HepG2 (cell line): Measurements from ENCODE around the gene RFFL. TPM values are rescaled to one million over a fixed set of nuclear protein-coding genes. Genes with fewer than 3 reads are reported as not detected.
A peak's percentile ranks its signal among the peaks of the same experiment; 100 is the strongest.

Experiments
- CENPBD1 ChIP-seq: sonication (generic); formaldehyde crosslinking; IDR thresholded peaks from 2 replicates; pipeline ENCODE4 v1.8.0; 2022; ENCODE audit warnings: missing genetic modification reagents, low read depth, mild to moderate bottlenecking, borderline replicate concordance
- DNMT1 ChIP-seq: sonication (generic); formaldehyde crosslinking; IDR thresholded peaks from 2 replicates; pipeline ENCODE4 v1.5.1; 2020; ENCODE audit warnings: mild to moderate bottlenecking, missing genetic modification reagents
- HDAC2 ChIP-seq: sonication (generic); formaldehyde crosslinking; IDR thresholded peaks from 2 replicates; pipeline ENCODE4 v1.4.0; 2020; ENCODE audit warnings: missing genetic modification reagents
- MAFF ChIP-seq: IDR thresholded peaks from 2 replicates; pipeline ENCODE4 v1.6.1; 2011; ENCODE audit warnings: low read depth, low read length, improper control_type of control experiment
- NCOA1 ChIP-seq: sonication (generic); formaldehyde crosslinking; IDR thresholded peaks from 2 replicates; pipeline ENCODE4 v1.9.0; 2021; ENCODE audit warnings: missing genetic modification reagents
- NFATC3 ChIP-seq: sonication (generic); formaldehyde crosslinking; IDR thresholded peaks from 2 replicates; pipeline ENCODE4 v1.5.1; 2020; ENCODE audit warnings: mild to moderate bottlenecking, missing genetic modification reagents
- NR2F6 ChIP-seq, 2 experiments: IDR thresholded peaks; 2 replicates each; pipeline ENCODE4 v1.6.1; 2016; ENCODE audit warnings: antibody characterized with exemption in 1 of 2, mild to moderate bottlenecking in 1 of 2
- SRSF9 ChIP-seq: fragments of 200-400 bp; formaldehyde crosslinking; IDR thresholded peaks from 2 replicates; pipeline ENCODE4 v1.6.1; 2018; ENCODE audit warnings: borderline replicate concordance, mild to moderate bottlenecking, low read depth, low read length; ENCODE audit not compliant: insufficient read depth, poor library complexity, severe bottlenecking
- SRY ChIP-seq: sonication (generic); formaldehyde crosslinking; IDR thresholded peaks from 2 replicates; pipeline ENCODE4 v1.8.0; 2022; ENCODE audit warnings: mild to moderate bottlenecking, missing genetic modification reagents
- polyA plus RNA-seq, 8 experiments: library from polyadenylated mRNA; depleted of rRNA in 3 of 8; stranded (reverse) in 7 of 8; unstranded in 1 of 8; fragments of >200 nt; fragmentation: Illumina TruSeq in 4 of 8; extraction: Trizol in 4 of 8; gene quantifications; 2 replicates each; pipeline versions ENCODE4 v1.2.1 to v1.2.3, GENCODE V29; 2011 to 2016; ENCODE audit warnings: low read depth in 4 of 8, missing spikeins in 1 of 8, mixed read lengths in 1 of 8; ENCODE audit not compliant: insufficient read depth in 1 of 8
- total RNA-seq, 5 experiments: library from RNA; depleted of rRNA; stranded (reverse); fragments of >200 nt; fragmentation: Illumina TruSeq; extraction: Trizol; gene quantifications; 2 replicates each; pipeline ENCODE4 v1.2.3, GENCODE V29; 2016; ENCODE audit warnings: low read depth in 1 of 5
- TF ChIP-seq, protein P1 (sequence below), 2 experiments: fragments of 450-650 bp in 1 of 2; sonication (generic) in 1 of 2; formaldehyde crosslinking in 1 of 2; IDR thresholded peaks; 2 replicates each; pipeline versions ENCODE4 v1.6.1 to v1.8.0; 2016 to 2022; ENCODE audit warnings: antibody characterized with exemption in 1 of 2, mild to moderate bottlenecking in 1 of 2, missing genetic modification reagents in 1 of 2
- TF ChIP-seq, protein P2 (sequence below): sonication (generic); formaldehyde crosslinking; IDR thresholded peaks from 2 replicates; pipeline ENCODE4 v1.4.0; 2020; ENCODE audit warnings: mild to moderate bottlenecking, low read depth, missing genetic modification reagents
- TF ChIP-seq, protein P3 (sequence below): sonication (generic); formaldehyde crosslinking; IDR thresholded peaks from 2 replicates; pipeline ENCODE4 v1.5.1; 2020; ENCODE audit warnings: mild to moderate bottlenecking, missing genetic modification reagents

Gene RFFL
- total and polyA plus RNA-seq, 2 of the 13 experiments (the other 11 are each of a cell fraction or from before 2014, with no cell fraction given): 24.3 to 48.6 TPM

GRCh38 chr17:34961093-34961911 lies 102.2 kb downstream of the RFFL start, which contains the start of the genes CCT6B and ZNF830 (continued):
- TF ChIP-seq, protein P1, sequence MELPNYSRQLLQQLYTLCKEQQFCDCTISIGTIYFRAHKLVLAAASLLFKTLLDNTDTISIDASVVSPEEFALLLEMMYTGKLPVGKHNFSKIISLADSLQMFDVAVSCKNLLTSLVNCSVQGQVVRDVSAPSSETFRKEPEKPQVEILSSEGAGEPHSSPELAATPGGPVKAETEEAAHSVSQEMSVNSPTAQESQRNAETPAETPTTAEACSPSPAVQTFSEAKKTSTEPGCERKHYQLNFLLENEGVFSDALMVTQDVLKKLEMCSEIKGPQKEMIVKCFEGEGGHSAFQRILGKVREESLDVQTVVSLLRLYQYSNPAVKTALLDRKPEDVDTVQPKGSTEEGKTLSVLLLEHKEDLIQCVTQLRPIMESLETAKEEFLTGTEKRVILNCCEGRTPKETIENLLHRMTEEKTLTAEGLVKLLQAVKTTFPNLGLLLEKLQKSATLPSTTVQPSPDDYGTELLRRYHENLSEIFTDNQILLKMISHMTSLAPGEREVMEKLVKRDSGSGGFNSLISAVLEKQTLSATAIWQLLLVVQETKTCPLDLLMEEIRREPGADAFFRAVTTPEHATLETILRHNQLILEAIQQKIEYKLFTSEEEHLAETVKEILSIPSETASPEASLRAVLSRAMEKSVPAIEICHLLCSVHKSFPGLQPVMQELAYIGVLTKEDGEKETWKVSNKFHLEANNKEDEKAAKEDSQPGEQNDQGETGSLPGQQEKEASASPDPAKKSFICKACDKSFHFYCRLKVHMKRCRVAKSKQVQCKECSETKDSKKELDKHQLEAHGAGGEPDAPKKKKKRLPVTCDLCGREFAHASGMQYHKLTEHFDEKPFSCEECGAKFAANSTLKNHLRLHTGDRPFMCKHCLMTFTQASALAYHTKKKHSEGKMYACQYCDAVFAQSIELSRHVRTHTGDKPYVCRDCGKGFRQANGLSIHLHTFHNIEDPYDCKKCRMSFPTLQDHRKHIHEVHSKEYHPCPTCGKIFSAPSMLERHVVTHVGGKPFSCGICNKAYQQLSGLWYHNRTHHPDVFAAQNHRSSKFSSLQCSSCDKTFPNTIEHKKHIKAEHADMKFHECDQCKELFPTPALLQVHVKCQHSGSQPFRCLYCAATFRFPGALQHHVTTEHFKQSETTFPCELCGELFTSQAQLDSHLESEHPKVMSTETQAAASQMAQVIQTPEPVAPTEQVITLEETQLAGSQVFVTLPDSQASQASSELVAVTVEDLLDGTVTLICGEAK (IDR thresholded peaks at IDR 0.05): peak; percentile 42; the same call in 1 of the 2 replicates
- TF ChIP-seq, protein P1 (CRISPR knock-in tag; IDR thresholded peaks at IDR 0.05): peak; percentile 74; the same call in 1 of the 2 replicates
- TF ChIP-seq, protein P2, sequence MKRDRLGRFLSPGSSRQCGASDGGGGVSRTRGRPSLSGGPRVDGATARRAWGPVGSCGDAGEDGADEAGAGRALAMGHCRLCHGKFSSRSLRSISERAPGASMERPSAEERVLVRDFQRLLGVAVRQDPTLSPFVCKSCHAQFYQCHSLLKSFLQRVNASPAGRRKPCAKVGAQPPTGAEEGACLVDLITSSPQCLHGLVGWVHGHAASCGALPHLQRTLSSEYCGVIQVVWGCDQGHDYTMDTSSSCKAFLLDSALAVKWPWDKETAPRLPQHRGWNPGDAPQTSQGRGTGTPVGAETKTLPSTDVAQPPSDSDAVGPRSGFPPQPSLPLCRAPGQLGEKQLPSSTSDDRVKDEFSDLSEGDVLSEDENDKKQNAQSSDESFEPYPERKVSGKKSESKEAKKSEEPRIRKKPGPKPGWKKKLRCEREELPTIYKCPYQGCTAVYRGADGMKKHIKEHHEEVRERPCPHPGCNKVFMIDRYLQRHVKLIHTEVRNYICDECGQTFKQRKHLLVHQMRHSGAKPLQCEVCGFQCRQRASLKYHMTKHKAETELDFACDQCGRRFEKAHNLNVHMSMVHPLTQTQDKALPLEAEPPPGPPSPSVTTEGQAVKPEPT (CRISPR knock-in tag): no peak
- TF ChIP-seq DNMT1 (CRISPR knock-in tag) (no peak), CENPBD1 (0 out of 2 replicates have a peak, but pooled peaks have one; percentile 80), NFATC3 (no peak), NCOA1 (CRISPR knock-in tag) (peak; percentile 66; the same call in 1 of the 2 replicates), HDAC2 (CRISPR knock-in tag) (peak; percentile 84), SRY (CRISPR knock-in tag) (peak; percentile 91; the same call in 1 of the 2 replicates), SRSF9 (no peak), NR2F6 (IDR thresholded peaks at IDR 0.05) (no peak; the same call in 1 of the 2 replicates), NR2F6 (CRISPR knock-in tag; IDR thresholded peaks at IDR 0.05) (no peak), MAFF (no peak)
- TF ChIP-seq, protein P3, sequence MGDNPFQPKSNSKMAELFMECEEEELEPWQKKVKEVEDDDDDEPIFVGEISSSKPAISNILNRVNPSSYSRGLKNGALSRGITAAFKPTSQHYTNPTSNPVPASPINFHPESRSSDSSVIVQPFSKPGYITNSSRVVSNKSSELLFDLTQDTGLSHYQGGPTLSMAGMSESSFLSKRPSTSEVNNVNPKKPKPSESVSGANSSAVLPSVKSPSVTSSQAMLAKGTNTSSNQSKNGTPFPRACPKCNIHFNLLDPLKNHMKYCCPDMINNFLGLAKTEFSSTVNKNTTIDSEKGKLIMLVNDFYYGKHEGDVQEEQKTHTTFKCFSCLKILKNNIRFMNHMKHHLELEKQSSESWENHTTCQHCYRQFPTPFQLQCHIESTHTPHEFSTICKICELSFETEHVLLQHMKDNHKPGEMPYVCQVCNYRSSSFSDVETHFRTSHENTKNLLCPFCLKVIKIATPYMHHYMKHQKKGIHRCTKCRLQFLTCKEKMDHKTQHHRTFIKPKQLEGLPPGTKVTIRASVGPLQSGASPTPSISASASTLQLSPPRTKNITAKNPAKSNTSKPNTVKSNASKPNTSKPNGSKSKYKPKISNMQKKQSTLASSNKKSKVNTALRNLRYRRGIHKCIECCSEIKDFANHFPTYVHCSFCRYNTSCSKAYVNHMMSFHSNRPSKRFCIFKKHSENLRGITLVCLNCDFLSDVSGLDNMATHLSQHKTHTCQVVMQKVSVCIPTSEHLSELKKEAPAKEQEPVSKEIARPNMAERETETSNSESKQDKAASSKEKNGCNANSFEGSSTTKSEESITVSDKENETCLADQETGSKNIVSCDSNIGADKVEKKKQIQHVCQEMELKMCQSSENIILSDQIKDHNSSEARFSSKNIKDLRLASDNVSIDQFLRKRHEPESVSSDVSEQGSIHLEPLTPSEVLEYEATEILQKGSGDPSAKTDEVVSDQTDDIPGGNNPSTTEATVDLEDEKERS (CRISPR knock-in tag): no peak
